ENCODE measurements around the gene ARHGEF2. TPM values are rescaled to one million over a fixed set of nuclear protein-coding genes. Genes with fewer than 3 reads are reported as not detected.
"Not testable (repeated sequence)": the region's sequence is repeated elsewhere in the genome, so short reads cannot be mapped to it uniquely, and the experiment has no call there.

ARHGEF2 gene
- total RNA-seq, 1 donor from 2014 or later, result 57.5 TPM

GRCh38 chr1:155990005-155990739, 11.8 kb upstream of the ARHGEF2 start:
- DNase-seq (ENCODE audit: low spot score), result no peak

- DNase-seq (ENCODE audit: low spot score), result peak; percentile 85
Measured at GRCh38 chr1:155989242-155990004, 11.1 kb upstream of the ARHGEF2 start.

DNA sequence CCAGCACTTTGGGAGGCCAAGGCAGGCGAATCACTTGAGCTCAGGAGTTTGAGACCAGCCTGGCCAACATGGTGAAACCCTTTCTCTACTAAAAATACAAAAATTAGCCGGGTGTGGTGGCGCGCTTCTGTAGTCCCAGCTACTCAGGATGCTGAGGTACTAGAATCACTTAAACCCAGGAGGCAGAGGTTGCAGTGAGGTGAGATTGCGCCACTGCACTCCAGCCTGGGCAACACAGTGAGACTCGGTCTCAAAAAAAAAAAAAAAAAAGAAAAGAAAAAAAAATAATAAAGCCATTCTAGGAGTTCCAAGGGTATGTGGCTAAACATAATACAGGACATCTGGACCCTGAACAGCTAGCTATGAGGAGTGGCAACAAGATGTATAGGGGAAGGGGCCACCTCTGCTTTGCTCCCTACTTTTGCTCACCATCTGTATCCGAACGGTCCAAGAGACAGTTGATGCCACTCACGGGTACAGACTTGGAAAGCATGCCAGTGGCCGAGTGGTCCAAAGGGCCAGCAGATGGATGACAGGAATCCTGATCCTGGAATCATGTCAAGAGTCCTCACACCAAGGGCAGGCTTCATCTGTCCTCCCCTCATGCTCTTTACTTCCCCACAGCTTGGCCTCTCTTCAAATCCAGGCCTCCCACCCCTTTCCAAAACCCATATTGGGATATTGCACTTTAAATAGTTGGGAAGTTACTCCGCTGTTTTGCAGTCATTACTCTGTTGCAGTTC, 6.7 kb upstream of the ARHGEF2 start:
- DNase-seq (ENCODE audit: low spot score), result not testable (repeated sequence)

- DNase-seq (ENCODE audit: low spot score), result no peak
Measured at GRCh38 chr1:155984341-155984740, 6.0 kb upstream of the ARHGEF2 start.

- DNase-seq (ENCODE audit: low spot score), result peak; percentile 95
Measured at GRCh38 chr1:155983191-155984024, 5.1 kb upstream of the ARHGEF2 start.

- no peak for DNase-seq (ENCODE audit: low spot score)
Measured at GRCh38 chr1:155982106-155982505, 3.8 kb upstream of the ARHGEF2 start.

- DNase-seq (ENCODE audit: low spot score), result peak; percentile 35
Measured at GRCh38 chr1:155981266-155982088, 3.1 kb upstream of the ARHGEF2 start.

DNA sequence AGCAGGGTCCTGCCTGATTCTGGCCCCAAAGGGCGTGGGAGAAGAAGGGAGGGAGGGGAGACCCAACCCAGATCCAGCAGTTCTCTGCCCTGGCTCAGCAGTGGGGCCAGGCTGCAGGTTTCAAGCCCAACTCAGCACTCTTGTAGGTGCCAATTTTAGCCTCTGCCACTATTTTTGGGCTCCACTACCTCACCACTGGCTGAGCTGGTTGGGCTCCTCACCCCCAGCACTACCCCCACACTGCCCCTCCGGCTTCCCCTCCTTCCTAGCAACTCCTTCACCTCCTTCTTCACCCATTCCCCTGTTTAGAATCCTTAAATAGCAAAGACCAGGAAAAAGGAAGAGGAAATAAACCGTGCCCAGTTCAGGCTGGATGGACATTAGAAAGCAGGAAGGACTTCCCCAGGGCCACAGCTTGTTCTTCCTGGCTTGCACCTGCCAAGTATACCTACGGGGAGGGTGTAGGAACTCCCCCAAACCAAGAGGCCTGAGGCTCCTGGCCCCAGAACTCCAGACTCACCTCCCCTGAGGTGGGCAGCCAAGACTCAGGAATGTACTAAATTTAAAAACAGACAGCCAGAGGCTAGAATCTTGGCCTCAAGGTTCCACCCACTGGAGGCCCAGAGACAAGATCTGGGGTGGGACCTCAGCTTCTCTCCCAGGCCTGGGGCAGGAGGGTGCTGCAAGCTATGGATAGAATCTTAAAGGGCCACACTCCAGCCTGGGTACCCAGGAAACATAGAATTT, 1.4 kb upstream of the ARHGEF2 start:
- DNase-seq (ENCODE audit: low spot score), result peak; percentile 64

- peak; percentile 75 for DNase-seq (ENCODE audit: low spot score)
Measured at GRCh38 chr1:155978973-155979429, 654 bp upstream of the ARHGEF2 start.

DNA sequence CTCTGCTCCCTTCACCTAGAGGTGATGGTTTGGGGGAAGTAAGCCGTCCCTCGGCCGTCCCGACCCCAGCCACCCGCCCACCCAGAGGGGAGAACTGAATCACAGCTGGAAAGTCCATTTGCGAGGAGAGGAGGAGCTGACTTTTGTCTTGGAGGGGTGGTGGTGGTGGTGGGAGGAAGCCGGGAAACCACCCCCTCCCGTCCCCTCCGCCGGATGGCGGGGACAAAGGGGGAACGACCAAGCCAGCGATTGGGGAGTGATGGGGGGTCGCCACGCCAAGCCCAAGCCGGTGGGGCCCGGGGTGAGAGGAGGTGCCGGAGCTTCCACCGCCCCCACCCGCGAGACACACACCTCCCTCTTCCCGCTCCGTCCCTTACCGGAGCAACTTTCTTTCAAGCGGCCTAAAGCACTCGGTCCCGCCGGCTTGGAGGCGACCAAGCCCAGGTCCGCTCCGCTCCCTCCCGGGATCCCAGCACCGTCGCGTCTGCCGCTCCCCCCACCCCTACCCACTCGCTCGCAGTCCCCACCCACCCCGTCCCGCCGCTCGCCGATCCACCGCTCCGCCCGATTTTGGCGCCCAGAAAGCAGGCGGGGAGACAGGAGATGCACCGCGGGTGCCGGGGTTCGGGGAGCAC, 540 bp downstream of the ARHGEF2 start:
- DNase-seq (ENCODE audit: low spot score), result peak; percentile 34

GRCh38 chr1:155976913-155977689, 1.2 kb downstream of the ARHGEF2 start:
- no peak for DNase-seq (ENCODE audit: low spot score)

GRCh38 chr1:155976062-155976912, 2.1 kb downstream of the ARHGEF2 start:
- DNase-seq (ENCODE audit: low spot score), result peak; percentile 66

DNA sequence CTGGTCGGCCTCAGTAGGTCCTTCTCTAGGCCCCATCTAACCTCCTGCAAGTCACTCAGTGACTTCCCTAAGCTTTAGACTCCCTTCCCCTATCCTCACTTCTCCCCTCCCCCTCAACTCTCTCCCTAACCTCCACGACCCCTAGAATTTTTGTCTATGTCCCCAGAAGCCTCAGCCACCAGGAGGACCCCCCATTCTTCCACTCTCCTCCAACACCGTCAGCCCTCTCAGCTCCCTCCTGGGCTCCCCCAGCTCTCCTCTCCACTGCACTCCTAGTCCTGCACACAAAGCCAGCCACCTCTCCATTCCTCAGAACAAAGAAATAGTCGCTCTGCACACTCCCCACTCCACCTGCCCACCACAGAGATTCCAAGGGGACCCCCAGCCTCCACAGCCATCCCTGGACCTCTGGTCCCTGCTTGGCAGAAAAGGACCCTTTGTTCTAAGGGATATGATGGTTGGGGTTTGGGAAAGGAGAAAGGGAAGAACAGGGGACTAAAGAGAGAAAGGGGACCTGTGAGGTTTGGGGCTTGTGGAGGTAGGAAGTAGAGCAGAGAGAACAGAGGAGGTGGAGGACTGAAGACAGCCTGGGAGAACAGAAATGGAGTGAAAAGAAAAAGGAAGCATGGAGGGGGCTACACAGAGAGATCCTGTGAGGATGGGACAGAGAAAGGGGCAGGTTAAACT, 2.8 kb downstream of the ARHGEF2 start:
- no peak for DNase-seq (ENCODE audit: low spot score)

GRCh38 chr1:155974208-155975115, 3.9 kb downstream of the ARHGEF2 start:
- DNase-seq (ENCODE audit: low spot score), result no peak

DNA sequence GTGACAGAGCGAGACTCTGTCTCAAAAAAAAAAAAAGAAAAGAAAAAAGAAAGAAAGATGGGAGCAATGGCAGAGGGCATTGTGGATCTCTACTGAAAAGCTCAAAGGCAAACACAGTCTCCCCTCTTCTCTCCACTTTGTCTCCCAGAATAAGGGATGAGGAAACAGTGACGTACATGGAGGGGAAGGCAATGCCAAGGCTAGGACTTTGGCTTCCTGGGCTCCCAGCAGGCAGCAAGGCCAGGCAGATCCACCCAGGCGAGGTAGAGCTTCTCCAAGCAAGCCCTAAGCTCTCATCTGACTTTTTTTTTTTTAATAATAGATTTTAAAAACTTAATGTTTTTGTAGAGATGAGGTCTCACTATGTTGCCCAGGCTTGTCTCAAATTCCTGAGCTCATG, 4.6 kb downstream of the ARHGEF2 start:
- no peak for DNase-seq (ENCODE audit: low spot score)

Measured in umbilical cord (tissue), 2 donors.